Measurements from ENCODE around the gene TULP4. TPM values are rescaled to one million over a fixed set of nuclear protein-coding genes. Genes with fewer than 3 reads are reported as not detected.

TULP4 gene
- total and polyA plus RNA-seq, 2 of the 8 experiments (the other 6 are each of a cell fraction or from before 2014, with no cell fraction given): 7.7 to 51.6 TPM

GRCh38 chr6:158485431-158485830 is 173.2 kb downstream of the TULP4 start (continued):
- no peak for TF ChIP-seq CHD7 (IDR thresholded peaks at IDR 0.05; ENCODE audit: insufficient replicate concordance, low read length)
- no peak for TF ChIP-seq ZNF274 (IDR thresholded peaks at IDR 0.05; ENCODE audit: borderline replicate concordance, extremely low read depth, low read length)
- no peak for TF ChIP-seq CTBP2 (IDR thresholded peaks at IDR 0.05; ENCODE audit: borderline replicate concordance, insufficient read depth, insufficient read length, low read length)
- no peak for TF ChIP-seq RNF2 (IDR thresholded peaks at IDR 0.05; ENCODE audit: borderline replicate concordance, low read depth, low read length, missing control alignments, poor library complexity, severe bottlenecking)
- no peak for TF ChIP-seq CBX5 (IDR thresholded peaks at IDR 0.05; ENCODE audit: low read depth, low read length)
- TF ChIP-seq SIX5 (IDR thresholded peaks at IDR 0.05; ENCODE audit: low read depth, low read length): no peak
- TF ChIP-seq EP300 (IDR thresholded peaks at IDR 0.05; ENCODE audit: borderline replicate concordance in 1 of 2, low read depth in 2 of 2, low read length in 2 of 2): no peak
- TF ChIP-seq YY1 (IDR thresholded peaks at IDR 0.05; ENCODE audit: low read depth, low read length): no peak
- no peak for TF ChIP-seq HDAC2 (IDR thresholded peaks at IDR 0.05; ENCODE audit: borderline replicate concordance in 1 of 2, low read depth in 2 of 2, low read length in 2 of 2)
- no peak for TF ChIP-seq NANOG (IDR thresholded peaks at IDR 0.05; ENCODE audit: insufficient read depth, low read depth, low read length, poor library complexity, severe bottlenecking)
- no peak for TF ChIP-seq CHD1 (IDR thresholded peaks at IDR 0.05; ENCODE audit: low read depth, low read length)
